Measurements from ENCODE around the gene MT1M.
"Not testable (repeated sequence)": the region's sequence is repeated elsewhere in the genome, so short reads cannot be mapped to it uniquely, and the experiment has no call there.

MT1M gene

DNA sequence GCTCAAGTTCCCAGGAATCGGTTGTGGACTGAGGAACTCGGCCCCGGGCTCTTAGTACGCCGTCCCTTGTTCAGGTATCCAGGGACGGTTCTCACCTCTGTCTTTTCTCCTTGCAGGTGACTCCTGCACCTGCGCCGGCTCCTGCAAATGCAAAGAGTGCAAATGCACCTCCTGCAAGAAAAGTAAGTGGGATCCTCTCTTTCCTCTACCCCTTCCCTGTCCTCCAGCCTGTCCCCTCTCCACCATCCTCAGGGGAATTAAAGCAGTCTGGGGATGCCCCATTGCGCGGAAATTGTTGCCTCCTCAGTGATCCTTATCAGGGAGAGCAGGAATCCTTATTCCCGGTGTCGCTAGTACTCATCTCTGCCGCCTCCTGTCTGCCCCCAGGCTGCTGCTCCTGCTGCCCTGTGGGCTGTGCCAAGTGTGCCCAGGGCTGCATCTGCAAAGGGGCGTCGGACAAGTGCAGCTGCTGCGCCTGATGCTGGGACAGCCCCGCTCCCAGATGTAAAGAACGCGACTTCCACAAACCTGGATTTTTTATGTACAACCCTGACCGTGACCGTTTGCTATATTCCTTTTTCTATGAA lies 23.5 kb upstream of the MT1M start:
- DNase-seq, result no peak

- DNase-seq, result peak; percentile 58
These were observed 23.0 kb upstream of the MT1M start for GRCh38 chr16:56609463-56609921.

GRCh38 chr16:56610017-56610608 lies 22.3 kb upstream of the MT1M start:
- DNase-seq, result peak; percentile 61

- no peak for DNase-seq
These were observed 21.8 kb upstream of the MT1M start for GRCh38 chr16:56610609-56611111.

DNA sequence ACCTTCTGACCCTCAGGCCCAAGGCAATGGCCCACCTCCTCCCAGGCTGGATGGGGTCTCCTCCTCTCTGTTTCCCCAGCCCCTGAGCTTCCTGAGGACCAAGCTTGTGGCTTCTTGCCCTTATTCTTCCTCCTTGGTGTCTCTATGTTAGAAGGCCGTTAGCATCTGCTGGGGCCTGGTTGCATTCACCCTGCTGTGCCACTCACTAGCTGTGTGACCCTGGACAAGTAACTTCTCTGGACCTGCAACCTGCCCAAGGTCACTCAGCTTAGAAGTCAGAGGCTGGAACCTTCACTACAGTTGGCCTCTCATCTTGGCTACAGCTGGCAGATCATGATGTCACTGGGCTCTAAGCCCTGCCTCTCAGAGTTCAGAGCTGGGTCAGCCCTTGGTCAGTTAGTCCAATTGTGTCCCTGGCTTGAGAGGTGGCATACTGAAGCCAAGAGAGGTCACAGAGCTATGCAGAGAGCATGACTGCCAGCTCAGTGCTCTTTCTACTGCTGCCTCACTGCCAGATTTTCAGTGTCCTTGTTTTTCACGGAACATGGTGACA lies 21.1 kb upstream of the MT1M start:
- DNase-seq, result no peak

GRCh38 chr16:56613706-56614105 lies 18.8 kb upstream of the MT1M start:
- DNase-seq, result no peak

- DNase-seq, result no peak
These were observed 17.9 kb upstream of the MT1M start for GRCh38 chr16:56614549-56614991.

DNA sequence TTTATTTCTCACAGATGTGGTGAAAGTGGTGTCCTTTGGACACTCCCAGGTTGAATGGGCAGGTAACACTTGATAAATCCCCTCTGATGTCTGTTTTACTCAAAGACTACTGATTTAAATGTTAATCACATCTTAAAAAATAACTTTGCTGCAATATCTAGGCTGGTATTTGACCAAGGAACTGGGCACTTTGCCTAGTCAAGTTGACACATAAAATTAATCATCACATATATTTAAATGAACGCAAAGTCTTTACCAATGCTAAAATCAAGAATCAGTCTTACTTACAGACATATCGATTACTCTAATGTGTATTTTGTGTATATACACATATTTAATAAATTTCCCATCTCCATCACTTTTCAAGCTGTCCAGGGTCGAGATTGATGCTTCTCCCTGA lies 17.1 kb upstream of the MT1M start:
- DNase-seq, result no peak

DNA sequence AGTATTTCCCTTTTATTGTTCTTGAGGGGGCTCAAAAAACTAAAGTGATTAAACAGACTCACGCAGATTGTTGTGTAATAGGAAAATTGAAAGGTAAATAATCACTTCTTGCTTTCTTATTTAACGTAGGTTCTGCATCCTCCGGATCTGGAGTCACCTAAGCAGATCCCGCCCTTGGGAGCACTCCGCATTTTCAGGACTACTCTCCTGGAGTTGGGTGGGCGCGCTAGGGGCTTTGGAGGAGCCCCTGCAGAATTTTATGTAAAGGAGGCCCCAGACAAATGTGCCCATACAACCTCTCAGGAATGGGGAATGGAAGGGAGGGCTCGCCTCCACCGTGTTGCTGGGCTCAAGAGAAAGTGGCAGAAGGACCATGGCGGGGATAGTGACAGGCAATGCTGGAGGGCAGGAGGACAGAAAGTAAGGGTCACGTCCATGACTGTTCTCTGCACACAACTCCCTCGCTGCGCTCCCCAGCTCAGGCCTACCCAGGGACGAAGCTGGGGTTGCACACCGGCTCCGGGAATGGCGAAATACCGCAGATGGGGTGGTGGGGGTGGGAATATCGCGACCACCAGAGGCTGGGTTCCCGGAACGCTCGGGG lies 15.7 kb upstream of the MT1M start:
- DNase-seq, result no peak

DNA sequence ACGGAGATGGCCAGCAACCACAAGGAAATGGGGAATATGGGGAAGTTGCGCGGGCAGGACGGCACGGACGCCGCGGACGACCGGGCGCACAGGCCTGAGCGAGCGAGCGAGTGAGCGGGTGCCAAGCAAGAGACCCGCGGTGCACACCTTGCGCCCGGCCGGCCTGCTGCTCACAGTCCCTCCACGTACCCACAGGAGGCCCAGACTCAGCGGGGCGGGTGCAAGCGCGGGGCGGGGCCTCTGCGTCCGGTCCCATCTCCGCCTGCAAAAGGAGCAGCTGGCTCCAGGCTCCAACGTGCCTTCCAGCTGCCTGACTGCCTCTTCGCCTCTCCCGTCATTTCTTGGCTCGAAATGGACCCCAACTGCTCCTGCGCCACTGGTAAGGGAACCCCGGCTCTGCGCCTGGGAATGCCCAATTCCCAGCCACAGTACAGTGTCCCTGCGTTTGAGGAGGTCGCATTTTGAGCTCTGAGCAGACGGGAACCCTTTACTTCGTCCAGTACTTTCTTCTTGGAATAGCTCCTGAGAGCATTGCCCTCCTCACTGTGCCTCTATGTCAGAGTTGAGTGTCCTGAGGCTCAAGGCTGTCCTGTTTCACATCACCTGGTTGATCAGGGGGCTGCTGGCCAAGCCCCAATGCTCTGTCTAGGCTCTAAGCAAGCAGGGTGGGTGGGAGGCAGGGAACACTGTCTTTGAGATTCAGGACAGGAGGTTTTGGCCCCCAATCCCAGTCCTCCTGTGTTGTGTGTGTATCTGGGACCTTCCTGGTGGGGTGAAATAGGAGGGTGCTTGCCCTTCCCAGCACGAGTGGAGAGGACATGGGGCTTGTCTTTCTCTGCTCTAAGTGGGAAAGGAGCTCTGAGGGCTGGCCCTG lies 15.0 kb upstream of the MT1M start:
- DNase-seq, result no peak

- DNase-seq, result no peak
These were observed 14.3 kb upstream of the MT1M start for GRCh38 chr16:56618138-56618537.

DNA sequence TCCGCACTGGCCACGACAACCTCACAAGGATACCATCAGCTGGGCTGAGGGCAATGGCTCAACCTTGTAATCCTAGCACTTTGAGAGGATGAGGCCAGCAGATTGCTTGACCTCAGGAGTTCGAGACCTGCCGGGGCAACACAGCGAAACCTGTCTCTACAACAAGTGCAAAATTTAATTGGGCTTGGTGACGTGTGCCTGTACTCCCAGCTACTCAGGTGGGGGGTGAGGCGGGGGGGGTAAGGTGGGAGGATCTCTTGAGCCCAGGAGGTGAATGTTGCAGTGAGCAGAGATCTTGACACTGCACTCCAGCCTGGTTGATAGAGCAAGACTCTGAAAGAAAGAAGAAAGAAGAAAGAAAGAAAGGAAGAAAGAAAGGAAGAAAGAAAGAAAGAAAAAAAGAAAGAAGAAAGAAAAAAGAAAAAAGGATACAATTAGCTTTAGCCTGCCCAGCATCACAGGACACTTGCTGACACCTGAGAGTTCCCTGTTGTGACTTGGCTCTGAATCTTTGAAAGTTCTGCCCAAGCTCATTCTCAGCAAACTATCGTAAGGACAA lies 12.0 kb upstream of the MT1M start:
- no peak for DNase-seq

DNA sequence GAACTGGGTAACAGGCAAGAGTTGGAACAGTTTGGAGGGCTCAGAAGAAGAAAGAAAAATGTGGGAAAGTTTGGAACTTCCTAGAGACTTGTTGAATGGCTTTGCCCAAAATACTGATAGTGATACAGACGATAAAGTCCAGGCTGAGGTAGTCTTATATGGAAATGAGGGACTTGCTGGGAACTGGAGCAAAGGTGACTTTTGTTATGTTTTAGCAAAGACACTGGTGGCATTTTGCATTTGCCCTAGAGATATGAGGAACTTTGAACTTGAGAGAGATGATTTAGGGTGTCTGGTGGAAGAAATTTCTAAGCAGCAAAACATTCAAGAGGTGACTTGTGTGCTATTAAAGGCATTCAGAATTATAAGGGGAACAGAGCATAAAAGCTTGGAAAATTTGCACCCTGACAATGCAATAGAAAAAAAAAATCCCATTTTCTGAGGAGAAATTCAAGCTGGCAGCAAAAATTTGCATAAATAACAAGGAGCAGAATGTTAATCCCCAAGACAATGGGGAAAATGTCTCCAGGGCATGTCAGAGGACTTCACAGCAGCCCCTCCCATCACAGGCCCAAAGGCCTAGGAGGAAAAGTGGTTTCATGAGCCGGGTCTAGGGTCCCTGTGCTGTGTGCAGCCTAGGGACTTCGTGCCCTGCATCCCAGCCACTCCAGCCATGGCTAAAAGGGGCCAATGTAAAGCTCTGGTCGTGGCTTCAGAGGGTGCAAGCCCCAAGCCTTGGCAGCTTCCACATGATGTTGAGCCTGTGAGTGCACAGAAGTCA lies 10.6 kb upstream of the MT1M start:
- DNase-seq, result not testable (repeated sequence)

- DNase-seq, result not testable (repeated sequence)
These were observed 9.3 kb upstream of the MT1M start for GRCh38 chr16:56623184-56623583.

- DNase-seq, result no peak
These were observed 8.8 kb upstream of the MT1M start for GRCh38 chr16:56623637-56624036.

DNA sequence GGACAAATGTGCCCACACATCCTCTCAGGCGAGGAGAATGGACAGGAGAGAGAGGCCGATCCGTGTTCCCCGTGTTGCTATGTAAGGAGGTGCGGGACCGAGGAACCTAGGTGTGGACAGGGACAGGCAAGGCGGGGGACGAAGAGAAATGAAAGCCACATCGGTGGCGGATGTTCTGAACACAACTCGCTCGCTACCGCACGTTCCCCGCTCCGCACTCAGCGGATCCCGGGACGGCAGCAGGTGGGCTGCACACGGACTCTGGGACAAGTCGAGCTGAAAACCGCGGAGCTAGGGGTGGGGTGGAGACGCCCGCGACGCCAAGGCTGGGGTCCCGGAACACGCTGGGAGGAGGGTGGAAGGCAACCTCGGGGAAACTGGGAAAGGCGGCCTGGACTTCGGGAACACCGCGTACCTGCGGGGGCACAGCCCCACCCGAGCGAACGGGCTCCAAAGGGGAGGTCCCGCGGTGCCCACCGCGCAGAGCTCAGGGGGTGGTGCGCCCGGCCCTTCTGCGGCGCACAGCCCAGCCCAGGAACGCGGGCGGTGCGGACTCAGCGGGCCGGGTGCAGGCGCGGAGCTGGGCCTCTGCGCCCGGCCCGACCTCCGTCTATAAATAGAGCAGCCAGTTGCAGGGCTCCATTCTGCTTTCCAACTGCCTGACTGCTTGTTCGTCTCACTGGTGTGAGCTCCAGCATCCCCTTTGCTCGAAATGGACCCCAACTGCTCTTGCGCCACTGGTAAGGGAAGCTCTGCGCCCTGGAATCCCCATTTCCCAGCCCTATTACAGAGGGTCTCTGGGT lies 7.1 kb upstream of the MT1M start, which contains the start of gene MT1E:
Gene MT1E, plus strand, starts transcription at position 642 of the 803 bp plus-strand sequence. Its CDS starts 71 bp downstream, at position 713.
- DNase-seq, result peak; percentile 40

GRCh38 chr16:56625943-56626654 lies 6.4 kb upstream of the MT1M start:
- DNase-seq, result no peak

GRCh38 chr16:56626685-56627084 lies 5.8 kb upstream of the MT1M start:
- DNase-seq, result no peak

DNA sequence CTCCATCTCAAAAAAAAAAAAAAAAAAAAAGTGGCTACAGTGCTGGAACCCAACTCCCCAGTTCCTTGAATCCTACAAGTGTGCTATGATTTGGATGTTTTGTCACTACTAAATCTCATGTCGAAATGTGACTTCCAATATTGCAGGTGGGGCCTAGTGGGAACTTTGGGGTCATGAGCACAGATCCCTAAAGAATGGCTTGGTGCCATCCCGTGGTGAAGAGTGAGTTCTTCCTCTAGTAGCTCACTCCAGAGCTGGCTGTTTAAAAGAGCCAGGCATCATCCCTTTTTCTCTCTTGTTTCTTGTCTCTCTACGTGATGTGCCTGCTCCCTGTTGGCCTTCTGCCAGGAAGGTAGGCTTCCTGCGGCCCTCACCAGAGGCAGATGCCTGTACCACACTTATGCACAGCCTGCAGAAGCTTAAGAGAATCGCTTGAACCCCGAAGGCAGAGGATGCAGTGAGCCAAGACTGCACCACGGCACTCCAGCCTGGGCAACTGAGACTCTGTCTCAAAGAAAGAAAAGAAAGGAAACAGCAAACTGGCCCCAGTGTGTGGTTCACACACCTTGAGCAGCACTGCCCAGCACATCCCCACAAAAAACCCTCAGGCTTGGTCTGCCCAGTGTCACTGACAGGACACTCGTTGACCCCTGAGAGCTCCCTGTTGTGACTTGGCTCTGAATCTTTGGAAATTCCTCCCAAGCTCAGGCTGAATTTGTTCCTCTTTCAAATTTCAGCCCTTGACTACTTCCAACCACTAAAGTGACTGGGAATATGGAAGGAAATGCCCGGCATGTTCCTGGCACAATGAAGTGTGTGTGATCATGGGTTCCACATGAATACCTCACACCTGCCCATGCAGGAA lies 3.7 kb upstream of the MT1M start:
- DNase-seq, result no peak

Data from activated CD4-positive, alpha-beta T cell treated with anti-CD3 and anti-CD28 coated beads for 1 hour (primary cell).